Retinal pigment epithelial cell (primary cell): ENCODE data around the gene ZFYVE1.
"Not testable (repeated sequence)": the region's sequence is repeated elsewhere in the genome, so short reads cannot be mapped to it uniquely, and the experiment has no call there.

Experiments
- DNase-seq: peaks from one replicate; pipeline ENCODE4 v3.0.0-alpha.2; 2010; ENCODE audit warnings: low read depth
- H3K4me3 ChIP-seq: 2 replicates; pipeline ENCODE4 v1.5.1; 2011; ENCODE audit warnings: mild to moderate bottlenecking, low read length, control low read depth, moderate library complexity
- CTCF ChIP-seq: conservative IDR thresholded peaks from 2 replicates; pipeline ENCODE4 v1.5.1; 2011; ENCODE audit warnings: low read depth, low read length, control low read depth, inconsistent platforms

The ZFYVE1 gene

GRCh38 chr14:73049428-73049827 is 22.5 kb upstream of the ZFYVE1 start:
- no peak for TF ChIP-seq CTCF
- DNase-seq = no peak
- H3K4me3 ChIP-seq = no peak overlapping the region

- TF ChIP-seq CTCF = no peak
- H3K4me3 ChIP-seq = no peak overlapping the region
- no peak for DNase-seq
Observed at GRCh38 chr14:73047808-73048207, 20.9 kb upstream of the ZFYVE1 start.

GRCh38 chr14:73036706-73037450 is 10.0 kb upstream of the ZFYVE1 start:
- not testable (repeated sequence) for H3K4me3 ChIP-seq, DNase-seq

- TF ChIP-seq CTCF = no peak
- no peak overlapping the region for H3K4me3 ChIP-seq
- DNase-seq = no peak
Observed at GRCh38 chr14:73027984-73028383, 1.1 kb upstream of the ZFYVE1 start.

- TF ChIP-seq CTCF = no peak
- peak overlapping the region; percentile 81 for H3K4me3 ChIP-seq
- DNase-seq = no peak
Observed at GRCh38 chr14:73027546-73027945, 640 bp upstream of the ZFYVE1 start.

GRCh38 chr14:73026243-73026844 is 562 bp downstream of the ZFYVE1 start:
- peak overlapping the region; percentile 81 for H3K4me3 ChIP-seq
- no peak for TF ChIP-seq CTCF
- DNase-seq = no peak

GRCh38 chr14:73025544-73025943 is 1.4 kb downstream of the ZFYVE1 start:
- DNase-seq = no peak
- H3K4me3 ChIP-seq = peak overlapping the region; percentile 81
- no peak for TF ChIP-seq CTCF
